Mesendoderm (in vitro differentiated cells): ENCODE measurements around the gene FBLN2.

Source experiments
- DNase-seq: peaks from one replicate; pipeline ENCODE4 v3.0.0; 2013
- H2AK5ac ChIP-seq: 2 replicates; pipeline ENCODE4 v1.6.1; 2013; ENCODE audit warnings: low read length, inconsistent platforms
- H2BK120ac ChIP-seq: 2 replicates; pipeline ENCODE4 v1.6.1; 2013; ENCODE audit warnings: low read depth, mild to moderate bottlenecking, low read length, moderate library complexity, mixed read lengths
- H2BK15ac ChIP-seq: replicated peaks from 2 replicates; pipeline ENCODE4 v1.6.1; 2013; ENCODE audit warnings: low read depth, mild to moderate bottlenecking, moderate library complexity
- H2BK5ac ChIP-seq: 2 replicates; pipeline ENCODE4 v1.6.1; 2013; ENCODE audit warnings: low read length, inconsistent platforms
- H3K18ac ChIP-seq: 2 replicates; pipeline ENCODE4 v1.6.1; 2013; ENCODE audit warnings: mild to moderate bottlenecking, low read length, mixed read lengths
- H3K23ac ChIP-seq: one replicate; pipeline ENCODE4 v1.6.1; 2013; ENCODE audit warnings: low read length
- H3K27ac ChIP-seq: 2 replicates; pipeline ENCODE4 v1.5.1; 2013; ENCODE audit warnings: low read depth, mild to moderate bottlenecking, inconsistent platforms, low read length, moderate library complexity
- H3K27me3 ChIP-seq: 2 replicates; pipeline ENCODE4 v1.6.1; 2013; ENCODE audit warnings: low read length, control low read depth, mild to moderate bottlenecking, inconsistent platforms; ENCODE audit not compliant: insufficient read depth, poor library complexity
- H3K36me3 ChIP-seq: 2 replicates; pipeline ENCODE4 v1.6.1; 2013; ENCODE audit warnings: low read length, inconsistent platforms; ENCODE audit not compliant: control insufficient read depth, insufficient read depth
- H3K4ac ChIP-seq: one replicate; pipeline ENCODE4 v1.6.1; 2013; ENCODE audit warnings: low read depth, mild to moderate bottlenecking, low read length, moderate library complexity
- H3K4me1 ChIP-seq: 2 replicates; pipeline ENCODE4 v1.6.1; 2013; ENCODE audit warnings: low read depth, low read length, inconsistent platforms; ENCODE audit not compliant: control insufficient read depth
- H3K4me2 ChIP-seq: 2 replicates; pipeline ENCODE4 v1.6.1; 2013; ENCODE audit warnings: low read length
- H3K4me3 ChIP-seq: 2 replicates; pipeline ENCODE4 v1.5.1; 2013; ENCODE audit warnings: mild to moderate bottlenecking, low read length
- H3K56ac ChIP-seq: one replicate; pipeline ENCODE4 v1.6.1; 2013; ENCODE audit warnings: low read length
- H3K79me1 ChIP-seq: 2 replicates; pipeline ENCODE4 v1.6.1; 2013; ENCODE audit warnings: low read length, inconsistent platforms
- H3K79me2 ChIP-seq: 2 replicates; pipeline ENCODE4 v1.6.1; 2013; ENCODE audit warnings: mild to moderate bottlenecking, low read length; ENCODE audit not compliant: control insufficient read depth, insufficient read depth
- H3K9ac ChIP-seq: 2 replicates; pipeline ENCODE4 v1.6.1; 2013; ENCODE audit warnings: low read length, inconsistent platforms
- H4K5ac ChIP-seq: one replicate; pipeline ENCODE4 v1.6.1; 2013; ENCODE audit warnings: low read length
- H4K8ac ChIP-seq: one replicate; pipeline ENCODE4 v1.6.1; 2013; ENCODE audit warnings: low read depth, mild to moderate bottlenecking, control low read depth, low read length, moderate library complexity
- WGBS: extraction: QIAGEN DNeasy Blood & Tissue Kit; methylation state at CpG from one replicate; pipeline ENCODE4 v1.1.7; 2013; ENCODE audit warnings: low lambda C conversion rate, missing lambda C conversion rate; ENCODE audit not compliant: insufficient coverage; ENCODE audit errors: extremely low coverage; 5-methylcytosine and 5-hydroxymethylcytosine counted together

Gene FBLN2

GRCh38 chr3:13636186-13636585 lies 87.3 kb downstream of the FBLN2 start:
- Histone ChIP-seq H2BK120ac (no peak overlapping the region), H2AK5ac (no peak overlapping the region), H3K36me3 (no peaks in the 10 kb centered on the region), H3K9ac (no peak overlapping the region), H3K56ac (no peak overlapping the region), H3K4me2 (no peak overlapping the region), H4K8ac (no peak overlapping the region), H3K4me1 (no peaks in the 10 kb centered on the region), H3K27ac (no peak overlapping the region), H2BK15ac (no peak overlapping the region), H3K4ac (no peak overlapping the region), H3K27me3 (no peaks in the 10 kb centered on the region), H3K23ac (no peak overlapping the region), H4K5ac (no peak overlapping the region), H3K79me1 (no peaks in the 10 kb centered on the region), H2BK5ac (no peak overlapping the region), H3K18ac (no peak overlapping the region), H3K79me2 (no peaks in the 10 kb centered on the region), H3K4me3 (no peak overlapping the region)
- DNase-seq: no peak
- WGBS: no CpG with 5 or more reads among the region's 14 CpGs

DNA sequence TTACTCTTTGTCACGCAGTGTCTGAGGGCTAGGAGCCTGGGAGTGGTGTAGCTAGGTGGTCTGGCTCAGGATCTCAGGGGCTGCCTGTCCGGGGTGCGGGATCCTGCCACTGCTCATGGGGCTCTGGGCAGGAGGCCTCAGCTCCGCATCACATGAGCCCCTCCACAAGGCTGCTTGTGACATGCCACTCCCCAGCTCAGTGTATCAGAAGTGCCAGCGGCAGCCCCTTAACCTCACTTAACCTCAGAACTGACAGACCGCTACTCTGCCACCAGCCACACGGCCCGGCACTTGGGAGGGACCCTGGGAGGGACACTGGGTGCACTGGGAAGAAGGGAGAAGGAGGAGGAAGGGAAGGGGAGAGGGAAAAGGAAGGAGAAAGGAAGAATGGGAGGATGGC lies 87.9 kb downstream of the FBLN2 start:
- H3K4me3 ChIP-seq: no peak overlapping the region
- no peak overlapping the region for H3K4me2 ChIP-seq
- H3K56ac ChIP-seq: peak overlapping the region; percentile 7
- H3K36me3 ChIP-seq: no peaks in the 10 kb centered on the region
- no peak overlapping the region for H2BK5ac ChIP-seq
- no peak overlapping the region for H2BK120ac ChIP-seq
- no peaks in the 10 kb centered on the region for H3K27me3 ChIP-seq
- no peaks in the 10 kb centered on the region for H3K79me1 ChIP-seq
- H3K23ac ChIP-seq: no peak overlapping the region
- H3K27ac ChIP-seq: no peak overlapping the region
- H3K4ac ChIP-seq: no peak overlapping the region
- no peaks in the 10 kb centered on the region for H3K4me1 ChIP-seq
- H2BK15ac ChIP-seq: no peak overlapping the region
- no peaks in the 10 kb centered on the region for H3K79me2 ChIP-seq
- no CpG with 5 or more reads among the region's 8 CpGs for WGBS
- no peak overlapping the region for H3K9ac ChIP-seq
- no peak overlapping the region for H4K5ac ChIP-seq
- no peak overlapping the region for H4K8ac ChIP-seq
- H2AK5ac ChIP-seq: no peak overlapping the region
- no peak for DNase-seq
- H3K18ac ChIP-seq: no peak overlapping the region

DNA sequence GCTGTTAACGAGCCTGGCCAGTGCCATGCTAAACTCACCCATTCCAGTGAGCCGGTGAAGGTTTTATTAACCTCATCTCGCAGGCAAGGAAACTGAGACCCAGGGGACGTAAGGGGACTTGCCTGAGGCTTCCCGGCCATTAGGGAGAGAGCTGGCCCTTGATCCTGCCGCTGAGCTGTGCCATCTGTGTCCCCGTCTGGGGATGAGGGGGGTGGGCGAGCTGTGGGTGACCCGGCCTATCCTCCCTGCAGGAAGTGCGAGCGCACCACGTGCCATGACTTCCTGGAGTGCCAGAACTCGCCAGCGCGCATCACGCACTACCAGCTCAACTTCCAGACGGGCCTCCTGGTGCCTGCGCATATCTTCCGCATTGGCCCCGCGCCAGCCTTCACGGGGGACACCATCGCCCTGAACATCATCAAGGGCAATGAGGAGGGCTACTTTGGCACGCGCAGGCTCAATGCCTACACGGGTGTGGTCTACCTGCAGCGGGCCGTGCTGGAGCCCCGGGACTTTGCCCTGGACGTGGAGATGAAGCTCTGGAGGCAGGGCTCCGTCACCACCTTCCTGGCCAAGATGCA lies 88.5 kb downstream of the FBLN2 start:
- Histone ChIP-seq H2BK120ac (no peak overlapping the region), H2BK5ac (no peak overlapping the region), H3K79me1 (no peaks in the 10 kb centered on the region), H3K4me3 (no peak overlapping the region), H3K4ac (no peak overlapping the region), H3K23ac (no peak overlapping the region), H3K79me2 (no peaks in the 10 kb centered on the region), H3K36me3 (no peaks in the 10 kb centered on the region), H2BK15ac (no peak overlapping the region), H4K8ac (no peak overlapping the region), H4K5ac (no peak overlapping the region), H3K27ac (no peak overlapping the region), H3K4me1 (no peaks in the 10 kb centered on the region), H3K56ac (no peak overlapping the region), H3K18ac (no peak overlapping the region), H2AK5ac (no peak overlapping the region), H3K9ac (no peak overlapping the region), H3K27me3 (no peaks in the 10 kb centered on the region), H3K4me2 (no peak overlapping the region)
- WGBS: no CpG with 5 or more reads among the region's 31 CpGs
- DNase-seq: no peak

GRCh38 chr3:13637953-13638352 lies 89.0 kb downstream of the FBLN2 start:
- no CpG with 5 or more reads among the region's 12 CpGs for WGBS
- H4K8ac ChIP-seq: no peak overlapping the region

DNA sequence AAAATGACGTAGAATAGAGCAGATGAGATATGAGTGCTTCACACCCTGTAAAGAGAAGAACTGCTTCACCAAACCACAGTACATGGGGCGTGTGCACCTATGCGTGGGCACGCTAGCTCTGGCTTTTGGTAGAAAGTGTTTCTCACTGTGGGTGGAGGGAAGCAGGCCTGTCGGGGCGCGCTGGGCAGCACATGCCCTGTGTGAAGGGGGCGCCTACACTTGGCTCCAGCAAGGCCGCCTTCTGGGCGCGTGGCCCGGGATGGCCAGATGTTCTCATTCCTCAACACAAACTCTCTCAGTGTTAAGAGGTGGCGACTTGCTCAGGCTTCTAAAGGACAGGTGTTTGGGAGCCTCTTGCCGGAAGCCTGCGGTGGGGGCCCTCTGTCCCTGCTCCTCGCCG lies 90.0 kb downstream of the FBLN2 start:
- no CpG with 5 or more reads among the region's 17 CpGs for WGBS
- DNase-seq: no peak
- no peaks in the 10 kb centered on the region for H3K36me3 ChIP-seq

More at GRCh38 chr3:13637953-13638352, 89.0 kb downstream of the FBLN2 start:
- H2BK5ac ChIP-seq: no peak overlapping the region
- H3K4me1 ChIP-seq: no peaks in the 10 kb centered on the region
- no peaks in the 10 kb centered on the region for H3K79me1 ChIP-seq
- H3K4me2 ChIP-seq: no peak overlapping the region
- no peak overlapping the region for H3K4me3 ChIP-seq
- no peak overlapping the region for H3K18ac ChIP-seq
- H3K27me3 ChIP-seq: no peaks in the 10 kb centered on the region
- no peaks in the 10 kb centered on the region for H3K79me2 ChIP-seq
- no peak overlapping the region for H3K4ac ChIP-seq
- no peaks in the 10 kb centered on the region for H3K36me3 ChIP-seq
- no peak overlapping the region for H3K27ac ChIP-seq
- H3K23ac ChIP-seq: no peak overlapping the region
- no peak overlapping the region for H2BK15ac ChIP-seq
- H3K9ac ChIP-seq: no peak overlapping the region
- H2AK5ac ChIP-seq: no peak overlapping the region
- no peak overlapping the region for H3K56ac ChIP-seq
- H2BK120ac ChIP-seq: no peak overlapping the region
- H4K5ac ChIP-seq: no peak overlapping the region
- DNase-seq: no peak

GRCh38 chr3:13642597-13642996 lies 93.7 kb downstream of the FBLN2 start:
- Histone ChIP-seq H2BK15ac (no peak overlapping the region), H2BK5ac (no peak overlapping the region)

More for the DNA sequence above, 90.0 kb downstream of the FBLN2 start:
- Histone ChIP-seq H3K4me1 (no peaks in the 10 kb centered on the region), H2AK5ac (no peak overlapping the region), H3K79me1 (no peaks in the 10 kb centered on the region), H3K4me2 (no peak overlapping the region), H3K56ac (no peak overlapping the region), H4K8ac (no peak overlapping the region), H3K4me3 (no peak overlapping the region), H4K5ac (no peak overlapping the region), H3K27ac (no peak overlapping the region), H3K18ac (no peak overlapping the region), H2BK15ac (no peak overlapping the region), H3K9ac (no peak overlapping the region), H2BK120ac (no peak overlapping the region), H3K79me2 (no peaks in the 10 kb centered on the region), H2BK5ac (no peak overlapping the region), H3K23ac (no peak overlapping the region), H3K27me3 (no peaks in the 10 kb centered on the region), H3K4ac (no peak overlapping the region)

More at GRCh38 chr3:13642597-13642996, 93.7 kb downstream of the FBLN2 start:
- H3K79me1 ChIP-seq: no peaks in the 10 kb centered on the region
- no peak overlapping the region for H3K4me2 ChIP-seq
- no peak overlapping the region for H2BK120ac ChIP-seq
- no peaks in the 10 kb centered on the region for H3K27me3 ChIP-seq
- H3K4ac ChIP-seq: no peak overlapping the region
- H3K18ac ChIP-seq: no peak overlapping the region
- H3K79me2 ChIP-seq: no peaks in the 10 kb centered on the region
- H4K8ac ChIP-seq: no peak overlapping the region
- no peaks in the 10 kb centered on the region for H3K36me3 ChIP-seq
- no CpG with 5 or more reads among the region's 6 CpGs for WGBS
- no peak overlapping the region for H4K5ac ChIP-seq
- no peak overlapping the region for H3K56ac ChIP-seq
- no peak overlapping the region for H3K4me3 ChIP-seq
- no peaks in the 10 kb centered on the region for H3K4me1 ChIP-seq
- DNase-seq: no peak
- H3K23ac ChIP-seq: no peak overlapping the region
- no peak overlapping the region for H2AK5ac ChIP-seq
- H3K27ac ChIP-seq: no peak overlapping the region
- H3K9ac ChIP-seq: no peak overlapping the region
